ENCODE measurements around the gene SORCS1.

DNA sequence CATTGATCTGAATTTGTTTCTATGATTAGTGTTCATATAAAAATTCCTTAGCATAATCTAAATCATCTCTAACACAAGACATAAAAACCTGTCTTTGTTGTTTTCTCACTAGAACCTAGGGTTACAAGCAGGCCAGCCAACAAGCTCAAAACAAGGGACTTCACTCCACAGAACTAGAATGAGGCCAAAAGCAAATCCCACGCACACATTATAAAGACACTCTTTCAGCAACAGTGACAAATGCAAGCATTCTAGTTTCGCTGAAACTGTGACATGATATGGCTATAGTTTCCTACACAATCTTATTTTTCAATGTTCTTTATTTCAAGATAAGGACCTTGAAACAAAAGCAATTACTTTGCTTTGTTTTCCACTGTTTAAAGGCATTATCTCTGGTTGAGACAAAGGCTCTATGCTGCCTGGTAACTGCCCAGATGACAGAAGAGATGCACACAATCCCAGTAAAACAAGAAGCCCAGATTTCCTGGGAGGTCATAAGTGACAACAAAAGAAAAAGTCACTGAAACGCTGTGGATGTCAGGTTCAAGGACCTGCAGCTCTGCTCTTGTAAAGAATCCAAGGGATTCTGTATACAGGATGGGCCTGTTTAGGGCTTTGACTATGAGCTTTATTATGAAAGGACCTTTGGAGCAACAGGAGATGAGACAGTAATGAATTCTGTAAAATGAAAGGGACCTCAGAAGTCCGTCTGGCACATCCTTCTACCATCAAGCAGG is 105.3 kb downstream of the SORCS1 start:
- TF ChIP-seq, protein P1, sequence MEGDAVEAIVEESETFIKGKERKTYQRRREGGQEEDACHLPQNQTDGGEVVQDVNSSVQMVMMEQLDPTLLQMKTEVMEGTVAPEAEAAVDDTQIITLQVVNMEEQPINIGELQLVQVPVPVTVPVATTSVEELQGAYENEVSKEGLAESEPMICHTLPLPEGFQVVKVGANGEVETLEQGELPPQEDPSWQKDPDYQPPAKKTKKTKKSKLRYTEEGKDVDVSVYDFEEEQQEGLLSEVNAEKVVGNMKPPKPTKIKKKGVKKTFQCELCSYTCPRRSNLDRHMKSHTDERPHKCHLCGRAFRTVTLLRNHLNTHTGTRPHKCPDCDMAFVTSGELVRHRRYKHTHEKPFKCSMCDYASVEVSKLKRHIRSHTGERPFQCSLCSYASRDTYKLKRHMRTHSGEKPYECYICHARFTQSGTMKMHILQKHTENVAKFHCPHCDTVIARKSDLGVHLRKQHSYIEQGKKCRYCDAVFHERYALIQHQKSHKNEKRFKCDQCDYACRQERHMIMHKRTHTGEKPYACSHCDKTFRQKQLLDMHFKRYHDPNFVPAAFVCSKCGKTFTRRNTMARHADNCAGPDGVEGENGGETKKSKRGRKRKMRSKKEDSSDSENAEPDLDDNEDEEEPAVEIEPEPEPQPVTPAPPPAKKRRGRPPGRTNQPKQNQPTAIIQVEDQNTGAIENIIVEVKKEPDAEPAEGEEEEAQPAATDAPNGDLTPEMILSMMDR (IDR thresholded peaks at IDR 0.05; ENCODE audit: low read depth, low read length, poor library complexity, severe bottlenecking), result no peak
- no peak for TF ChIP-seq EZH2phosphoT487 (IDR thresholded peaks at IDR 0.05; ENCODE audit: borderline replicate concordance, low read length)
